Stimulated activated CD4-positive, alpha-beta T cell treated with anti-CD3 and anti-CD28 coated beads, Interleukin-2, amount 100 ng/mL, for 24 hours (primary cell): ENCODE results near the gene LIPC.

Experiments used
- DNase-seq, 2 donors: peaks; one replicate each; pipeline ENCODE4 v3.0.0-alpha.2; 2020

LIPC gene

DNA sequence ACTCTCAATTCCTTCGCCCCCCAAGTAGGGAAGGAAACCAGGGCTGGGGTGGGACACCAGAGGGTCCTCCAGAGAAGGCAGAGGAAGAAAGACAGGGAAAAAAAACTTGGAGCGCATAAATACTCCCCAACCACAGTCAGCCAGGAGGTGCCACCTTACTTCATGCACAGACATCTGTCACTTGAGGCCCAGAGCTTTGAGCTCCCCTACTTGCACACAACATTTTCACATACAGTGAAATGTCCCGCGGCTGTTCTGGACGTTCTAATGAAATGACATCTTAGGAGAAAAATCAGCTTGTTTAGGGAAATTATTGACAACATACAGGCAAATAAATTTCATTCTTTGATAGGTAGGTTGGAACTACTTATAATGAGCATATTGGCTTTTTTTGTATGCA is 113.0 kb downstream of the LIPC start:
- no peak for DNase-seq

DNA sequence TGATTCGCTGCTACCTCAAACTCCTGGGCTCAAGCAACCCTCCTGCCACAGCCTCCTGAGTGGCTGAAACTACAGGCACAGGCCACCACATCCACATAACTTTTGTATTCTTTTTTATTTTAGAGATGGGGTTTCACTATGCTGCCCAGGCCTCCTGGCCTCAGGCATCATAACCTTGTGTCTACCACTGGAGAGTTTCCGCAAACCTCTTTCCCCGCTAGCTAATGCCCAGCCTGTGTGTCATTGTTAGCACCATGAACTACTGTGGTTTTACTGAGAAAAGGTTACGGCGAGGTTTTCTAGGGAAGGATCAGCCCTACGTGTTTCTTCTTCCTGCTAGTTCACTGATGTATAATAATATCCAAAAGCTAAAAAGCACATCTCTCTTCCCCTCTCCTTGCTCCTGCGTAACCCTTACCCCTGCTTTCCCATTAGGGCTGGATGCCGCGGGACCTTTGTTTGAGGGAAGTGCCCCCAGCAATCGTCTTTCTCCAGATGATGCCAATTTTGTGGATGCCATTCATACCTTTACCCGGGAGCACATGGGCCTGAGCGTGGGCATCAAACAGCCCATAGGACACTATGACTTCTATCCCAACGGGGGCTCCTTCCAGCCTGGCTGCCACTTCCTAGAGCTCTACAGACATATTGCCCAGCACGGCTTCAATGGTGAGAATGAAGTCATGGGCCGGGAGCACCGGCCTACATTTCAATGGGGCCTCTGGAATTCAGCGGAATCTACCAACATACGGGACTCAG is 113.7 kb downstream of the LIPC start:
- DNase-seq: peak in 1 of 2 donors; percentile 27

DNA sequence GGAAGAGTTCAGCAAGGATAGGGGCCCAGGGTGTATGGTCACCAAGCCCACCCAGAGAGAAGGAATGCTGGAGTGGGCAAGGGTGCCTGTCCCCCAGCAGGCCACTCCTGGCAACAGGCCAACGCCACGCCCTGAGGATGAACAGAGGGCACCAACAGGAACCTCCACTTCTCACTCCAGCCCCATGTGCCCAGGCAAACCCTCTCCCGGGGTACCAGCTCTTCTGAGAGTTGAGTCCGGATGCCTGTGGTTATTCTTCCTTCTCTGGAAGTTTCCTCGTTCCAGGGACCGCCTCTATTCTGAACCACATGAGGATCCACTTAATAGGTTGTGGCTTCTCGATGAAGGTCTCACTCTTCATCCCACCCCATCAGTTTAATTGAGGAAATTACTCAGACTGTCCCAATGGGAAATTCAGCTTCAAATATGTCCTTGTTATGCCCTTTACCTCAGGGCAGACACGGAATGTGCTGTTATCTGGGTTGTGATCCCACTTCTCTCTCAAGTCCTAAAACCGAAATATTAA is 114.3 kb downstream of the LIPC start:
- DNase-seq: no peak

DNA sequence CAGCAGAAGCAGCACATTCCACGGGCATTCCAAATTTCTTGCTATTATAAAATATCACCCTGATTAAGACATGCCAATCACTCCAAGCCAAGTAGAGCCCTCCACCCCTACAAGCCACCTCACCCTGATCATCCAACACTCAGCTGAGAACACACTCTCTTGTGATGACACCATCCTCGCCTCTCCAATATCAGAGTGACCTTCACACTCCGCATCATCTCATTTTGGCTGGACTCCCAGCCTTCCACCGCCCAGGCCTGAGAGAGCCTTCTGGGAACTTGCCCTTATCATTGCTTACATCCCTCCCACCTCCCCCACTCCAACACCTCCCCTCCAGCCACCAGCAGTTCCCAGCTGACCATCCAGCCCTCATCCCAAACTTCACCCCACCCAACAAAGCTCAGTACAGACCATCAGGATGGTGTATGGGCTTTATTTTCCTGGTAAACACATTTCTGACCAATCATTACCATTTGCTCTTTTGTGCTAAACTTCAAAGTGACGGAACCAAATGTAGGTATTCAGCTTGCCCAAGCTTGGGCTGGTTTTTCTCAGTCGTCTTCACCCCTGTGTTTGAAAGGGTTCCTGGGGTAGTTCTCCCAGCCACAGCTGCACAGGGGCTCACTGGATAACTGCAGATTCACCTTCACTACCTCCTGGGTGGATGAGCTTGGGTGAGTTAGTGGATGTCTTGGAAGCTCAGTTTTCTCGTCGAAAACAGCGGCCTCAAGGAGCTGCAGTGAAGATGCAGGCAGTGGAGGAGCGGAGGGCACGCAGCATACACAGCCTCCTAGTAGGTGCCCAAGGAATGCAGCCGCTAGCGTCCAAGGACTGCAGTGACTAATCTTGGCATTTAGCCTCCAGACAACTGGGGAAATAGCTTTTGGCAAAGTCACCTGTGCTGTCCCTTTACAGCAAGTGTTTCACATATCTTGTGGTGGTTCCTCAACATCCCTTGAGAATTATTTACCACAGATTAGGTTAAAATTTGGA is 115.1 kb downstream of the LIPC start:
- no peak for DNase-seq

DNA sequence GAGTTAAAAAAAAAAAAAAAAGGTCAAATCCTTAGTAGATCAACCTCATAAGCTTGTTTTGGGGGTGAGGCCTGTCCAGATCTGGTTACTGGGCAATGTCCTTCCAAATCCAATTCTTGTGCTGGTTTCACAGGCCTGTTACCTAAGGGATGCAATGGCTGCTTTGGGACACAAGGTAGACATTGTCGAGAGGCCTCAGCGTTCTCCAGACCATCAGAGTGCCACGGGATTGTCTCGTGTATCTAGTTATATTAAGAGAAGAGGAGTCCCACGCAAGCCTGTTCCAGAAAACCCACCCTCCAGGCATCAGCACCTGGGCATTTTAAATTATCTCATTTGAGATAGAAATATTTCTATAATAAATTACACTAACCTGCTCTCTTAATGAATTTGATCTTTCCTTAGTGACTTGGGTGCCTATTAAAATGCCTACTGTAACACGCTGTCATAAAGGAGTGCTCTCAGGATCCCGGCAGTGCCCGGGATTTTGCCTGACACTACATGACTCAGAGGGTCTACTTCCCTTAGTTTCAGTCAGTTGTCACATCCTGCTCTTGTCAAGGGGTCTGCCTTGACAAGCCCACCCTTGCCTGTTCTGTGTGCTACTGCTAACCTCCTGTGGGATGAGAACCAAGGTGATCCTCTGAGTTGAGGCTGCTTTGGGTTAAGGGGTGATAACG is 116.0 kb downstream of the LIPC start:
- DNase-seq: no peak

DNA sequence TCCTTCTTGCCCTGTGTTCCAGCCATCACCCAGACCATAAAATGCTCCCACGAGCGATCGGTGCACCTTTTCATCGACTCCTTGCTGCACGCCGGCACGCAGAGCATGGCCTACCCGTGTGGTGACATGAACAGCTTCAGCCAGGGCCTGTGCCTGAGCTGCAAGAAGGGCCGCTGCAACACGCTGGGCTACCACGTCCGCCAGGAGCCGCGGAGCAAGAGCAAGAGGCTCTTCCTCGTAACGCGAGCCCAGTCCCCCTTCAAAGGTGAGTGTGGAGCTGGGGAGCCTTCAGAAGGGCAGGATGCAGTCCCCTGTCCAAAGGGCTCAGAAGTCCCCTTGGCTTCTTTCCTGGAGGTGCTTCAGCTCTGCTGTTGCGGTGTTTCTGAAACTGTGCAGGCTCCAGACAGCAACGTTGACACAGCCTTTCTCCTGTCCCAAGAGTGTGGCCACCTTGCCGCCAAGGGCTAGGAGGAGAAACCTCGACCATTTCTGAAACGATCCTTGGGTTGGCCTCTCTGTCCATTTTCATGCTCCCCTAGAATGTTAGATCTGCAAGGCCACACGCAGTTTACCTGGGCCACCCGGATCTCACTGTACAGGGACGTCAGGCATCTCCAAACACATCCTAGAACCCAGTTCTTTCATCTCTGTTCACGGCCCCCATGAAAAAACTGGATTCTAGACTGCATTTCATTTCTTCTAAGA is 116.7 kb downstream of the LIPC start:
- no peak for DNase-seq

DNA sequence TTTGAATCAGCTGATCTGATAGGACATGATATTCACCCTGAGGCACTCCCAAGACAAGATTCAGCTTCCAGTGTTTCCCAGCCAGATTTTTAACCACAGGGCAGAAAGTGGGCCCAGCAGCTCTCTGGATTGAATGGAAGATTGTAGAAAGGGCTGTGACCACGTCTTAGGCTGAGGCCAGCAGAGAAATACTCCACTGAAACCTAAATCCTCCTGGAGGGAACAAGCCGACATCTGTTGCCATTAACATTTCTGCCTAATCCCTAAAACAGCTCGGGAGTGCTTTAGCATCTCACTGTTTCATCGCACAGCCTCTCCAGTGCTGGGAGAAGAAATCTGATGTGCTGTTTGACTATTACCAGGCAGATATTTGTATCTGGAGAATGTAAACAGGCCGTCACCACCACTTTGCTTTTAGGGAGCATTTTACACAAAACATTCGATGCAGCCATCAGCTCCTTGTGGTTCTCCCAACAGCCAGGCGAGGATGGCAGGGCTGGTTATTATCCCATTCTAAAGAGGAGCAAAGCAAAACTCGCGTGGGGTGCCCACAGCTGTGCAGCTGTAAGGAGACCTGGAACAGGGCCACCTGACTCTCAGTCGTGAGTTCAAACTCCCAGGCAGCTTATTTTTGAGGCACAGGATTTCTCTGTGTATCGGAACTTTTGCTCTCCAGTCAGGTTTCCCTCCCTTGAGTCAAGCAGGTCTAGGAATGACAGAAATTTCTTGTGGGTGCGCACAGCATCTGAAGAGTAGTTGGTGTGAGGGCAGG is 117.4 kb downstream of the LIPC start:
- DNase-seq: no peak

DNA sequence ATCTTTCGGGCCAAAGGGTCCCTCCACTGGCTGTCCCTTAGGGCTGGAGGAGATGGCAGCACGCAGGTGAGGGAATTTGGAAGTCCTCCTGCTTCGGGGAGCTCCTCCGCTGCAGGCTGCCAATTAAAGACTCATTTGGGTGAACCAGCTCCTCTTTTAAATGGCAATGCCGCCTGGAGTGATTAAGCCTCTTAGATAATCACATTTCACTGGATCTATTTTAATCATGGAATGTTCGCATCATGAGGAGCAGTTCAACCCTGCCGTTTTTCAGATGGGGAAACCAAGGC is 117.9 kb downstream of the LIPC start:
- DNase-seq: no peak

DNA sequence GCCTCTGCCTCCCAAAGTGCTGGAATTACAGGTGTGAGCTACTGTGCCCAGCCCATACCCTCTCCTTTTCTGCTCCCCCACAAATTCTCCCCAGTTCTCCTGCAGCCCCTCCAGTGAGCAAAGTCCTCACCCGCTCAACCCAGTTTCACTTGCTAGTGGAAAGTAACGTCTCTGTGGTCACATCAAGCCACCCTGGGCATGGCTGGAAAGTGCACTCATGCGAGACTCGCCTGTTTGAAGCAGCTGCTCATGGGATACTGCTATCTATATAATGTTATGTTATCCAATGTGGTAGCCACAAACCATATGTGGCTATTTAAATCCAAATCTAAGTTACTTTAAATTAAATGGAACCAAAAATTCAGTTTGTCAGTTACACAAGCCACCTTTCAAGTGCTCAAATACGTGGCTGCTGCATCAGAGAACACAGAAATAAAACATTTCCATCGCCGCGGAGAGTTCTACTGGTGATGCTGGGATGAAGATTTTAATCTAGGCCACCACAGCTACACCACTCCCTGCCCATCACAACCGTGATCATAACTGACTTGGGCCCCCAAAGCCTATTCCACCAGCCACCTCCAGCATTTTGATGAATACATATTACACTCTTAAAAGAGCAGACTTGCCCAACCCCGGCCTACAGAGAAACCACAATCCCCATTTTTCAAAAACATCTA is 119.4 kb downstream of the LIPC start:
- DNase-seq: no peak

DNA sequence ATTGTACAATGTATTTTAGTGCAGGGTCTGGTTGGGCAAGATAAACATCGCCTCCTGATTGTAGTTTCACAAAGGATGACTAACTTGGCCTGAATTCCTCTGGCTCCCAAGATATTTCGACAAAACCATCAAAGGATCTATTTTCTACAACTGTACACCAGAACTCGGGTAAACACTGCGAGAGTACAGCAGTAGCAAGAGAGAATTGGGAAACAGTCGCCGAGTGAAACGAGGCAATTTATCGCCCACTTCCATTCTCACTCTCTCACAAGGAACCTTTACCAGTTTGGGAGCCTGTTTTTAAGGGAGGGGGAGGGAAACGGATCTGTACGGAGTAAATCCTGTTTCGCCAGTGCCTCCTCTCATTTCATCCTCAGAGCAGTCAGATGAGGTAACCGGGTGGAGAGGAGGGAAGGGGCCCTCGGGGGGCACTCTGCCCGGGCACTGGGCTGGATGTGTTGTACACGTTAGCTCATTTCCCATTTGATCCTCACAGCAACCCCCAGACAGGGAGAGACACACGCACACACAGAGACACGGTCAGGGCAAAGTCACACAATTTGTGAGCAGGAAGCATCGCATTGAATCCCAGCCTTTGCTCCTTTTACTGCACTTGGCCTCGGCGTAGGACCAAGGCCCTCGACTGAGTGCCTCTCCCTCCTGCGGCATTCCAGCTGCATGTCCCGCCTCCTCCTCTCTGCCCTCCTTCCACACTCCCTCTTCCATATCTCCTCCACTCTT is 120.1 kb downstream of the LIPC start:
- DNase-seq: no peak

DNA sequence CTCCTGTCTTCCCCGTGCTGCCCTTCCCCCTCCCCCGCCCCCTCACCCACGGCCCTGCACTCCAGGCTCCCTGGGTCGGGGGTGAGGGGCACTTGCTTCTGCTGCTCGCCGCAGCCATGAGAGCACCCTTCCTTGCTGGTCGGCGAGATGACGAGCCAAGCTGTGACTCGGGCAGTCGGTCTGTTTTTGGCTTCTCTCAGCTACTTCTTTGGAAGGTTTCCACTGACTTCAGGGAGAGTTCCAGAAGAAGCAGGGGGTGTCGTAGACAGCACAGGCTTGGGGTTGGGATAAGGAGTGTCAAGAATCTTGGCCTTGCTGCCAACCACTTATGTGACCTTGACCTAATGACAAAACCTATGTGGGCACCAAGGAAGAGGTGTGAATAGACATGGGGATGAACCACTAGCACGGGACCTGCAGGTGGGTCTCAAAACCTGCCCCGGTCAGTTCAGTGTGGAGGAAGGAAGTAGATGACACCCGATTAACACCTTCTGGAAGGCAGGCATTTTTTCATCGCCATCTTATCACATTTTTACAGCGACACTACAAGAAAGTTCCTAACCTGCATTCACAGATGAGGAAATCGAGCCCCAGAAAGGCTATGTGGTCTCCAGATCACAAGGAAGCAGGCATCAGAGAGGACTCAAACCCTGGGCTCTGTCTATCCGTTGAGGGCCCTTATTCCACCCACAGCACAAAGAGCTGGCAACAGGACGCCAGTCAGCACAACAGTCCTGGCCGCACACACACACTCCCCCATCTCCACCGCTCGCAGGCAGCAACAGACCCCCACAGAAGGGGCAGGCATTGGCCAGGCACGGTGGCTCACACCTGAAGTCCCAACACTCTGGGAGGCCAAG is 120.9 kb downstream of the LIPC start:
- no peak for DNase-seq

DNA sequence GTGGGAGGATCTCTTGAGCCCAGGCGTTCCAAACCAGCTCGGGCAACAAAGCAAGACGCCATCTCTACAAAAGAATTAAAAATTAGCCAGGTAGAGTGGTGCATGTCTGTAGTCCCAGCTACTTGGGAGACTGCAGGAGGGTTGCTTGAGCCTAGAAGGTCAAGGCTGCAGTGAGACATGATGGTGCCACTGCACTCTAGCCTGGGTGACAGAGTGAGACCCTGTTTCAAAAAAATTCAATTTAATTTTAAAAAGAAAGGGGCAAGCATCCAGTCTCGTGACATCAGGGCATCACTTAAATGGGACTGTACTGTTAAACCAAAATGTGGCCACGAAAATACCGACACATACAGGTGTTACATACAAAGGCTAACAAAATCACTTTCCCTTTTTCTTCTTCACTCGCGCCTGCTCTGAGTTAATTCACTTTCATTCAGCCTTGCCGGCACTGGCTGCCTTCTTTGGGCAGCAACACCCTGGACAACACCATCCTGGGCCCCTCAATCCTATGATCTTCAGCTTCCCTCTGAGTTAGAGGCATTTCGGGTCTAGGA is 121.7 kb downstream of the LIPC start:
- no peak for DNase-seq

DNA sequence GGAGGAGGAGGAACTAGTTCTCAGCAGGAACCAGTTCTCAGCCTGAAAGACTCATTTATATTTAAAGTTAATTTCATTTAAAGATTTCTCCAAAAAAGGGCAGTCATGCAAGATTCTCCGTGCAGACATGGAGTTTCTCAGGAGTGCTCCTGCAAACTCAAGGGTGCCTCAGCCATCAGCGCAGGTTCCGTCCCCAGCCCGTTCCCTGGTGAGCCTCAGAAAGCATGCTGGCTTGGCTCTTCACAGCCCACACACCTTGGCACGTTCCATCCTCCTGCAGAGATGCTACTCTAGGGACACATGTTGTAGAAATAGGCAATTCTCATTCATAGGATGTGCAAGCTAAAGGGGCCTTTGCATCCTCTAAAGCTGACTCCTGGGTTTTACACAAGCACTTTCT is 123.0 kb downstream of the LIPC start:
- no peak for DNase-seq

DNA sequence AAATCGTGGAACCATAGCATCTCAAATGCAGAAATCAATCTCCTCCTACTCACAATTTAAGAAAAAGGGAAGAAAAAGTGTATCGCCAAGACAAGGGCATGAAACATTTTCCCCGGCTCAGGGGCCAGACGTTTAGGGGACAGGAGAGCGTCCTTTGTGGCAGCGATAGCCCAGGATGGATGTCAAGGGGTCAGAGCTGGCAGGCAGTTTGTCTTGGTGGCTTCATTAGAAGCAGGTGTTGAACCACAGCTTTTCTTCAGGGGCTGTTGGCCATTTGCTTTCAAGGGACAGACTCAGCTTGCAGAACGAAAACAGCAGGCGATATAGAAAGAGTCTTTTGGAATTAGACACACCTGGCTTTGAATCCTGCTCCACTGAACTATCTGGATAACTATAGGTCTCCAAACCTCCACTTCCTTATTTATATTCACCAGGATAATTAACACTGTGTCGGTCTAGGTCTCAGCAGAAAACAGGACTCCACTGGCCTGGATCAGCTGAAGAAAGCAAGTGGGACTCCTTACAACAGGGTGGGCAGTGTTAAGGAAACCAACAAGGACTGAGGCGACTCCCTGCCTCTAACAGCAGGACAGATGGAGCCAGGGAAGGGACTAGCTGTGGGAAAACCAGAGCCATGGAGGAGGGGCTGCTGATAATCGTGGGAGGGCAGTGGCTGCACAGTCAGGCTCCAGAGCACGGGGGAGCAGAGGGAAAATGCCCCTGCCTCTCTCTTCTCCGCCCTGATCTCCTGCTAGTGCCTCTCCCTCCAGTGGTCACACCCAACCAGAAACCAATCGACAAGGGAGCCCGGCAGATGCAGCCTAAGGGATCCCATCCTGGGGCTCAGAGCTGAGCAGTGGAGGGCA is 123.6 kb downstream of the LIPC start:
- no peak for DNase-seq

DNA sequence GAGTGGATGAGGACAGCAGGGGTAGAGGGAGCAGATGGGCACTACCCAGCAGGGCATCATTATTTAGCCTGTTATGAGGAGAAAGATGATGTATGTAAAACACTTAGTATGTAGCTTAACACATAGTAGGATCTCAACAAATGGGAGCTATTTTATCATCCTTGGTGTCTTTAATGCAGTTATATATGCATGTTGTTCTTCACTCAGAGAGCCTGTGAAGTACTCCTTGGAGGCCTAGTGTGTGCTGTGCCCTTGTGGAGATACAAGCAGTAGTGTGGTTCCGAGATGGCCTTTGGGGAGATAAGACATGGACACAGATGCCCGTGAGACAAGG is 124.2 kb downstream of the LIPC start:
- no peak for DNase-seq

DNA sequence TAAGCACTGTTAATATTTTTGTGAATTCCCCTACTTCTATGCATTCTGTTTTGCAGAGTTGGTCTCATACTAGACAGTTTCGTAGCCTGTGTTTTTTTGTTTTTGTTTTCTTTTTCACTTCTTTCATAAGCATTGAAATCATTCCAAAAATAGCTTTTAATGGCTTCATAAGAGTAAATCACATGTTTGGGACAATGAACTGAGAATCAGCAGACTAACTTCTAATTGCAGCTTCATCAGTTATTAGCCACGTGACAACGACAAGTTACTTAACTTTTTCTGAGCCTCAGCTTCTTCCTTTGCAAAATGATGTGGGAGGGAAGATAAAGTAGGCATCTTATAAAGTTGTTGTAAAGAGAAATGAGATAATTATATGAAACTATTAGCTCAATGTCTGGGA is 124.8 kb downstream of the LIPC start:
- DNase-seq: no peak

DNA sequence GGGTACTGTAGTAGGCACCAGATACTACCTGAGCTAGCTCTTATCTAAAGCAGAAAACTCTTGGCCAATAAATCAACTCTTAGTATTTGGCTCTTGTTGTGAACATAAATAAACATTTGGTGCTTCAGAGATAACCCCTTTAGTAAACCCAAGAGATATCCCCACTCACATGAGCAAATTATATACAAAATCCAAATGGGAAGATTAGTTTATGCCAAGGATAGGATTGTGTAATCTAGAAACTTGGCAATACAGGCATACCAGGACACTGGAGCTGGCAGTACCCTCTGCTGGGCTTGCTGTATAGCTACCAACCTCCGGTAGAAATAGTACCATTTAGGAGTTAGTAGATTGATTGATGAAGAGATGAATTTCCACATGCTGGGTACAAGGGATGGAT is 127.0 kb downstream of the LIPC start:
- DNase-seq: no peak

DNA sequence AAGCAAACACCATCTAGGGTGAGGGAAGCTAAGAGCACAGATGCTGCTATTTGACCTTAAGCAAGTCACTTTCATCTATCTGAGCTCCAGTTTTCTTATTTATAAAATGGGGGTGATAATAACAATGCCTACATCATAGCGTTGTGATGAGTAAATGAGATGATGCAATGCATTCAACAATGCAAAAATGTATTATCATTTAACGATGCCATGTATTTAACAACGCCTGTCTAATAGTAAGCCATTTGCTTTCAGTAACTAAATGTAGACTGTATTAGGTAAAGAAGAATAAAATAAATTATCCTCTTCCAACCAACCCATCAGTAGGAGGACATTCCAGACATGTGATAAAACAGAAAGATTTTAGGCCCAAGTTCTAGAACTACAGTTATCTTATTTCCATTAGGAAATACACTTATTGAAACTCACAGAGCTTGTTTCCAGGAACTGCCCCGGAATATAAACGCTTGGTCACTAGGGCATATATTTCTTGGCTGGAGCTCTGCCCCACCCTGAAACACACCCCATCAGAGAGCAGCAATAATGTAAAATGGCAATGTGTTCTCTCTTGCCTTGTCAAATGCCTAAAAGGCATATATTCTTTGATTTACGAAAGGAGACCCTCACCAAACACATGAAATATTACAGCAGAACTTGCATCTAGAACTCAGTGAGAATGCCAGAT is 128.3 kb downstream of the LIPC start:
- no peak for DNase-seq
